Body of pancreas (tissue), 4 donors: Measurements from ENCODE around the gene AHR.

Source experiments
- CTCF ChIP-seq, 7 experiments: fragments of 450-650 bp in 4 of 7; fragments of 200-600 bp in 3 of 7; sonication (generic) in 3 of 7; IDR thresholded peaks; one replicate each; pipeline ENCODE4 v1.5.1; 2016 to 2019; ENCODE audit warnings: antibody characterized with exemption in 7 of 7
- POLR2A ChIP-seq, 3 donors: fragments of 450-650 bp; IDR thresholded peaks; one replicate each; pipeline ENCODE4 v1.6.1; 2016; ENCODE audit warnings: antibody characterized with exemption in 3 of 3, mild to moderate bottlenecking in 2 of 3

- TF ChIP-seq CTCF (IDR thresholded peaks at IDR 0.05) = no peak
- TF ChIP-seq POLR2A (IDR thresholded peaks at IDR 0.05) = no peak
These were observed 73.4 kb downstream of the AHR start for GRCh38 chr7:17371671-17372524.
